ENCODE data around the gene ATP4B. TPM values are rescaled to one million over a fixed set of nuclear protein-coding genes. Genes with fewer than 3 reads are reported as not detected.

ATP4B gene
- total and polyA plus RNA-seq, 2 of the 8 experiments (the other 6 are each of a cell fraction or from before 2014, with no cell fraction given), result 0.05 TPM; not detected in 1

- Histone ChIP-seq H3K79me1 (ENCODE audit: low read depth, low read length) (peaks cover 4% of the 10 kb centered on the region), H4K20me1 (replicated peaks in 1 of 2; ENCODE audit: control insufficient read depth in 1 of 2, insufficient read depth in 2 of 2, low read length in 2 of 2) (peaks cover 3 to 9% of the 10 kb centered on the region in 2 experiments), H3K18ac (ENCODE audit: extremely low read depth, low read length) (no peak overlapping the region), H4K91ac (replicated peaks; ENCODE audit: insufficient read length, low read length) (no peak overlapping the region), H3K56ac (replicated peaks; ENCODE audit: insufficient read length, low read depth, low read length) (no peak overlapping the region), H2AFZ (ENCODE audit: low read length) (no peak overlapping the region), H3K27ac (ENCODE audit: low read depth, low read length) (no peak overlapping the region), H3K4me1 (replicated peaks in 1 of 4; ENCODE audit: control insufficient read depth in 3 of 4, insufficient read depth in 4 of 4, low read length in 3 of 4) (no peaks in the 10 kb centered on the region), H3K79me2 (ENCODE audit: control insufficient read depth in 1 of 2, insufficient read depth in 2 of 2, low read length in 2 of 2) (no peaks in the 10 kb centered on the region; a peak in 1 of 4 replicates), H2AK5ac (ENCODE audit: low read depth, low read length) (no peak overlapping the region), H3K36me3 (ENCODE audit: control insufficient read depth in 2 of 4, insufficient read depth in 4 of 4, low read length in 3 of 4) (peaks cover 13 to 75% (median 61%) of the 10 kb centered on the region in 4 experiments), H3K23ac (ENCODE audit: insufficient read length) (no peak overlapping the region), H3K9ac (replicated peaks in 1 of 4; ENCODE audit: extremely low read depth in 1 of 4, low read depth in 3 of 4, low read length in 3 of 4) (no peak overlapping the region), H3K23me2 (ENCODE audit: low read depth, low read length) (no peaks in the 10 kb centered on the region), H2BK15ac (ENCODE audit: low read length) (no peak overlapping the region), H2BK12ac (ENCODE audit: low read depth, low read length) (no peak overlapping the region), H4K8ac (ENCODE audit: extremely low read depth, insufficient read depth, low read length) (no peak overlapping the region), H3K4ac (replicated peaks; ENCODE audit: insufficient read length, low read depth, low read length) (no peak overlapping the region), H2BK5ac (ENCODE audit: low read depth, low read length) (no peak overlapping the region), H3K4me3 (ENCODE audit: extremely low read depth in 1 of 4, insufficient read depth in 2 of 4, low read depth in 3 of 4, low read length in 4 of 4) (no peak overlapping the region), H2BK120ac (replicated peaks; ENCODE audit: low read depth, low read length) (no peak overlapping the region), H4K5ac (ENCODE audit: insufficient read length, low read depth, low read length) (no peak overlapping the region), H3K14ac (ENCODE audit: insufficient read length) (no peak overlapping the region), H3K4me2 (ENCODE audit: insufficient read depth in 1 of 2, low read depth in 2 of 2, low read length in 2 of 2) (no peak overlapping the region), H2BK20ac (ENCODE audit: low read length) (no peak overlapping the region), H3K9me3 (ENCODE audit: insufficient read depth in 2 of 2, low read depth in 1 of 2, low read length in 1 of 2) (peaks cover under 1 to 11% of the 10 kb centered on the region in 2 experiments; a peak in 2 of 4 replicates), H3K27me3 (replicated peaks in 1 of 4; ENCODE audit: control insufficient read depth in 3 of 4, extremely low read depth in 1 of 4, insufficient read depth in 3 of 4, low read length in 3 of 4) (no peaks in the 10 kb centered on the region)
- WGBS, 2 experiments (ENCODE audit: extremely low coverage in 1 of 2, insufficient coverage in 1 of 2, insufficient read length in 1 of 2, insufficient replicate concordance in 2 of 2, low coverage in 1 of 2, low lambda C conversion rate in 2 of 2, missing lambda C conversion rate in 1 of 2), result 96% methylated on average over 22 of the region's 24 CpGs; no CpG with 5 or more reads in 1 of the 2 experiments
- ChIA-PET POLR2A (ENCODE audit: partially characterized antibody) (no interaction called here), CTCF (ENCODE audit: partially characterized antibody) (interaction anchor here (1.3 to 1.5 kb wide), 2 partner anchors 15 to 87 kb away, joined by 3 read pairs; no protein-coding TSS in a partner anchor)
- FAIRE-seq (no peak), DNase-seq (ENCODE audit: low read depth in 1 of 2, low spot score in 2 of 2) (no peak)
- TF ChIP-seq TAF7 (optimal IDR thresholded peaks at IDR 0.05; ENCODE audit: borderline replicate concordance, low read depth, low read length) (no peak), NRF1 (IDR thresholded peaks at IDR 0.05; ENCODE audit: low read depth, low read length) (no peak), CREB1 (IDR thresholded peaks at IDR 0.05) (no peak), TAF1 (IDR thresholded peaks at IDR 0.05; ENCODE audit: low read depth, low read length) (no peak), ATF3 (IDR thresholded peaks at IDR 0.05; ENCODE audit: insufficient read depth, low read depth, low read length) (no peak), GABPA (IDR thresholded peaks at IDR 0.05; ENCODE audit: borderline replicate concordance, insufficient read depth, low read length) (no peak), E2F6 (IDR thresholded peaks at IDR 0.05) (no peak), ZNF274 (IDR thresholded peaks at IDR 0.05; ENCODE audit: borderline replicate concordance, extremely low read depth, low read length) (no peak), SUZ12 (IDR thresholded peaks at IDR 0.05; ENCODE audit: low read length) (no peak), POLR2A (IDR thresholded peaks at IDR 0.05; ENCODE audit: control extremely low read depth in 1 of 2, low read depth in 2 of 2, low read length in 2 of 2) (no peak), PHF8 (conservative IDR thresholded peaks at IDR 0.05; ENCODE audit: low read depth, low read length) (no peak), CTBP2 (IDR thresholded peaks at IDR 0.05; ENCODE audit: borderline replicate concordance, insufficient read depth, insufficient read length, low read length) (no peak)
Observed at GRCh38 chr13:113636266-113636963, 21.6 kb downstream of the ATP4B start.

All from H1 (cell line).